Mesodermal cell (in vitro differentiated cells): ENCODE results near the gene A2ML1.
"Not testable (repeated sequence)": the region's sequence is repeated elsewhere in the genome, so short reads cannot be mapped to it uniquely, and the experiment has no call there.

ENCODE experiments used
- H3K27ac ChIP-seq: 2 replicates; pipeline ENCODE4 v1.7.0; 2013; ENCODE audit warnings: mild to moderate bottlenecking, low read depth, low read length, moderate library complexity; ENCODE audit not compliant: severe bottlenecking
- H3K36me3 ChIP-seq: 2 replicates; pipeline ENCODE4 v1.7.1; 2013; ENCODE audit warnings: mild to moderate bottlenecking, low read length, moderate library complexity; ENCODE audit not compliant: control insufficient read depth, insufficient read depth
- H3K4me1 ChIP-seq: one replicate; pipeline ENCODE4 v1.7.1; 2013; ENCODE audit warnings: mild to moderate bottlenecking, low read length; ENCODE audit not compliant: insufficient read depth, control insufficient read depth, poor library complexity, severe bottlenecking
- H3K4me3 ChIP-seq: 2 replicates; pipeline ENCODE4 v1.7.0; 2013; ENCODE audit warnings: low read length, control low read depth, mild to moderate bottlenecking; ENCODE audit not compliant: insufficient read depth, poor library complexity, severe bottlenecking; ENCODE audit errors: extremely low read depth
- H3K9me3 ChIP-seq: 2 replicates; pipeline ENCODE4 v1.7.1; 2013; ENCODE audit warnings: mild to moderate bottlenecking, low read length, moderate library complexity; ENCODE audit not compliant: control insufficient read depth
- WGBS, 2 experiments: methylation state at CpG; one replicate each; pipeline ENCODE4 v1.1.5; 2013; ENCODE audit warnings: missing lambda C conversion rate in 2 of 2; ENCODE audit not compliant: insufficient coverage in 2 of 2; 5-methylcytosine and 5-hydroxymethylcytosine counted together

A2ML1 gene

DNA sequence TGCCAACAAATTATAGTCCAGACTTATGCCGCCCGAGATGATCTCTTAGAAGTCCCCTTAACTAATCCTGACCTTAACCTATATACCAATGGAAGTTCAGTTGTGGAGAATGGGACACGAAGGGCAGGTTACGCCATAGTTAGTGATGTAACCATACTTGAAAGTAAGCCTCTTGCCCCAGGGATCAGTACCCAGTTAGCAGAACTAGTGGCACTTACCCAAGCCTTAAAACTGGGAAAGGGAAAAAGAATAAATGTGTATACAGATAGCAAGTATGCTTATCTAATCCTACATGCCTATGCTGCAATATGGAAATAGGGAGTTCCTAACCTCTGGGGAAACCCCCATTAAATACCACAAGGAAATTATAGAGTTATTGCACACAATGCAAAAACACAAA, 29.2 kb upstream of the A2ML1 start:
- H3K36me3 ChIP-seq = peaks cover 35% of the 10 kb centered on the region
- WGBS, 2 experiments = no CpG with 5 or more reads among the region's 4 CpGs
- not testable (repeated sequence) for H3K9me3 ChIP-seq, H3K4me1 ChIP-seq, H3K27ac ChIP-seq, H3K4me3 ChIP-seq

DNA sequence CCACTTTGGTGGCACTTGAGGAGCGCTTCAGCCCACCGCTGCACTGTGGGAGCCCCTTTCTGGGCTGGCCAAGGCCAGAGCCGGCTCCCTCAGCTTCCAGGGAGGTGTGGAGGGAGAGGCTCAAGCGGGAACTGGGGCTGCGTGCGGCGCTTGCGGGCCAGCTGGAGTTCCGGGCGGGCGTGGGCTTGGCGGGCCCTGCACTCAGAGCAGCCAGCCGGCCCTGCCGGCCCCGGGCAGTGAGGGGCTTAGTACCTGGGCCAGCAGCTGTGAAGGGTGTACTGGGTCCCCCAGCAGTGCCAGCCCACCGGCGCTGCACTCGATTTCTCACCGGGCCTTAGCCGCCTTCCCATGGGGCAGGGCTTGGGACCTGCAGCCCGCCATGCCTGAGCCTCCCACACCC, 27.8 kb upstream of the A2ML1 start:
- H3K4me3 ChIP-seq, H3K9me3 ChIP-seq, H3K27ac ChIP-seq, H3K4me1 ChIP-seq: not testable (repeated sequence)
- WGBS, 2 experiments = 99% methylated on average over 16 to 18 of the region's 21 CpGs
- peaks cover 35% of the 10 kb centered on the region for H3K36me3 ChIP-seq

DNA sequence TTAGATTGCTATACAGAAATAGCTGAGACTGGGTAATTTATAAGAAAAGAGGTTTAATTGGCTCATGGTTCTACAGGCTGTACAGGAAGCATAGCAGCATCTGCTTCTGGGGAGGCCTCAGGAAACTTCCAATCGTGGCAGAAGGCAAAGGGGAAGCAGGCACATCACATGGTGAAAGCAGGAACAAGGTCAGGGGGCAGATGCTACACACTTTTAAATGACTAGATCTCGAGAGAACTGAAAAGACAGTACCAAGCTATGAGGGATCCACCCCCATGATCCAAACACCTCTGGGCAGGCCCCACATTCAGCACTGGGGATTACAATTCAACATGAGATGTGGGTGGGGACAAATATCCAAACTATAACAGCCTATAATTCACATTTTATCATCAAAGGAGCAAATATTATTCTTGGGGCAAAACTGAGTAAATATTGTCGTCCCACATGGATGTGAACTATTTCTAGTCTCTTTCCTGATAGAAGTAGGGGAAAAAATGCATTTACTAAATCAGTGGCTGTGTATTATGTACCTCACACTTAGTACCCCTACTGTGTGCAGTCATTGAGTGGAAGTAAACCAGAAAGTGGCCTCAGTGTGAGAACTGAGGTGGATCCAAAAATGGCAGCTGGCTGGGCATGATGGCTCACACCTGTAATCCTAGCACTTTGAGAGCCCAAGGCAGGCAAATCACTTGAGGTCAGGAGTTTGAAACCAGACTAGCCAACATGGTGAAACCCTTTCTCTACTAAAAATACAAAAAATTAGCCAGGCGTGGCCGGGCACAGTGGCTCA, 25.4 kb upstream of the A2ML1 start:
- H3K36me3 ChIP-seq = peaks cover 25% of the 10 kb centered on the region
- no peak overlapping the region for H3K4me3 ChIP-seq
- WGBS, 2 experiments = 96 to 100% methylated on average over 2 to 3 of the region's 5 CpGs
- no peaks in the 10 kb centered on the region for H3K9me3 ChIP-seq
- H3K4me1 ChIP-seq = no peaks in the 10 kb centered on the region
- no peak overlapping the region for H3K27ac ChIP-seq

DNA sequence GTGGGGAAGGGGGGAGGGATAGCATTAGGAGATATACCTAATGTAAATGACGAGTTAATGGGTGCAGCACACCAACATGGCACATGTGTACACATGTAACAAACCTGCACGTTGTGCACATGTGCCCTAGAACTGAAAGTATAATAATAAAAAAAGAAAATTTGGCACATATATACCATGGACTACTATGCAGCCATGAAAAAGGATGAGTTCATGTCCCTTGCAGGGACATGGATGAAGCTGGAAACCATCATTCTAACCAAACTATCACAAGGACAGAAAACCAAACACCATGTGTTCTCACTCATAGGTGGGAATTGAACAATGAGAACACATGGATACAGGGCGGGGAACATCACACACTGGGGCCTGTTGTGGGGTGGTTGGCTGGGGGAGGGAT, 21.2 kb upstream of the A2ML1 start:
- H3K4me1 ChIP-seq, H3K27ac ChIP-seq, H3K36me3 ChIP-seq, H3K9me3 ChIP-seq, H3K4me3 ChIP-seq: not testable (repeated sequence)
- WGBS, 2 experiments = no CpG with 5 or more reads among the region's 3 CpGs

DNA sequence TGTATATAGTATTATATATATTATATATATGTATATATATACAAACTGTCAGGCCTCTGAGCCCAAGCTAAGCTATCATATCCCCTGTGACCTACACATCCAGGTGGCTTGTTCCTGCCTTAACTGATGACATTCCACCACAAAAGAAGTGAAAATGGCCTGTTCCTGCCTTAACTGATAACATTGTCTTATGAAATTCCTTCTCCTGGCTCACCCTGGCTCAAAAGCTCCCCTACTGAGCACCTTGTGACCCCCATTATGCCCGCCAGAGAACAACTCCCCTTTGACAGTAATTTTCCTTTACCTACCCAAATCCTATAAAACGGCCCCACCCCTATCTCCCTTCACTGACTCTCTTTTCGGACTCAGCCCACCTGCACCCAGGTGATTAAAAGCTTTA, 17.6 kb upstream of the A2ML1 start:
- WGBS, 2 experiments = 63 to 75% methylated on average over 1 to 3 of the region's 3 CpGs
- H3K27ac ChIP-seq = not testable (repeated sequence)

DNA sequence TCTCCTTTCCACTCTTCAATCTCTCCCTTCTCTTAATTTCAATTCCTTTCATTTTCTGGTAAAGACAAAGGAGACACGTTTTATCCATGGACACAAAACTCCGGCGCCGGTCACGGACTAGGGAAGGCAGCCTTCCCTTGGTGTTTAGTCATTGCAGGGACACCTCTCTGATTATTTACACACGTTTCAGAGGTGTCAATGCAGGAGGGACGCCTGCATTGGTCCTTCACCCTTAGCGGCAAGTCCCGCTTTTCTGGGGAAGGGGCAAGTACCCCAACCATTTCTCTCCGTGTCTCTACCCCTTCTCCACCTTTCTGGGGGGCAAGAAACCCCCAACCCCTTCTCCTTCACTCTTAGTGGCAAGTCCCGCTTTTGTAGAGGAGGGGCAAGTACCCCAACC, 16.9 kb upstream of the A2ML1 start:
- H3K4me3 ChIP-seq, H3K9me3 ChIP-seq, H3K27ac ChIP-seq, H3K36me3 ChIP-seq, H3K4me1 ChIP-seq: not testable (repeated sequence)
- WGBS, 2 experiments = 87 to 88% methylated on average over 9 to 10 of the region's 11 CpGs

More for the DNA sequence above, 17.6 kb upstream of the A2ML1 start:
- H3K4me1 ChIP-seq, H3K36me3 ChIP-seq, H3K4me3 ChIP-seq, H3K9me3 ChIP-seq: not testable (repeated sequence)

DNA sequence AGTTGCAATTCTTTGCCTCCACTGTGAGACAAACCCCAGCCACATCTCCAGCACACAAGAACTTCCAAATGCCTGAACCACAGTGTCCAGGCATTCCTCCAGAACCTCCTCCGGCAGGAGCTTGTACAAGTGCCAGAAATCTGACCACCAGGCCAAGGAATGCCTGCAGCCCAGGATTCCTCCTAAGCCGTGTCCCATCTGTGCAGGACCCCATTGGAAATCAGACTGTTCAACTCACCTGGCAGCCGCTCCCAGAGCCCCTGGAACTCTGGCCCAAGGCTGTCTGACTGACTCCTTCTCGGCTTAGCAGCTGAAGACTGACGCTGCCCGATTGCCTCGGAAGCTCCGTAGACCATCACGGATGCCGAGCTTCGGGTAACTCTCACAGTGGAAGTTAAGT, 15.3 kb upstream of the A2ML1 start:
- not testable (repeated sequence) for H3K27ac ChIP-seq, H3K4me1 ChIP-seq, H3K36me3 ChIP-seq, H3K4me3 ChIP-seq, H3K9me3 ChIP-seq
- WGBS, 2 experiments = 95 to 98% methylated on average over 10 to 11 of the region's 11 CpGs

DNA sequence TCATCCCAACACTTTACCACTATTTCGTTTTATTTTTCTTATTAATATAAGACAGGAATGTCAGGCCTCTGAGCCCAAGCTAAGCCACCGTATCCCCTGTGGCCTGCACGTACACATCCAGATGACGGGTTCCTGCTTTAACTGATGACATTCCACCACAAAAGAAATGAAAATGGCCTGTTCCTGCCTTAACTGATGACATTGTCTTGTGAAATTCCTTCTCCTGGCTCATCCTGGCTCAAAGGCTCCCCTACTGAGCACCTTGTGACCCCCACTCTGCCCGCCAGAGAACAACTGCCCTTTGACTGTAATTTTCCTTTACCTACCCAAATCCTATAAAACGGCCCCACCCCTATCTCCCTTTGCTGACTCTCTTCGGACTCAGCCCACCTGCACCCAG, 12.3 kb upstream of the A2ML1 start:
- H3K4me1 ChIP-seq, H3K9me3 ChIP-seq, H3K27ac ChIP-seq, H3K36me3 ChIP-seq, H3K4me3 ChIP-seq: not testable (repeated sequence)
- 28 to 49% methylated on average over 5 of the region's 7 CpGs for WGBS, 2 experiments

DNA sequence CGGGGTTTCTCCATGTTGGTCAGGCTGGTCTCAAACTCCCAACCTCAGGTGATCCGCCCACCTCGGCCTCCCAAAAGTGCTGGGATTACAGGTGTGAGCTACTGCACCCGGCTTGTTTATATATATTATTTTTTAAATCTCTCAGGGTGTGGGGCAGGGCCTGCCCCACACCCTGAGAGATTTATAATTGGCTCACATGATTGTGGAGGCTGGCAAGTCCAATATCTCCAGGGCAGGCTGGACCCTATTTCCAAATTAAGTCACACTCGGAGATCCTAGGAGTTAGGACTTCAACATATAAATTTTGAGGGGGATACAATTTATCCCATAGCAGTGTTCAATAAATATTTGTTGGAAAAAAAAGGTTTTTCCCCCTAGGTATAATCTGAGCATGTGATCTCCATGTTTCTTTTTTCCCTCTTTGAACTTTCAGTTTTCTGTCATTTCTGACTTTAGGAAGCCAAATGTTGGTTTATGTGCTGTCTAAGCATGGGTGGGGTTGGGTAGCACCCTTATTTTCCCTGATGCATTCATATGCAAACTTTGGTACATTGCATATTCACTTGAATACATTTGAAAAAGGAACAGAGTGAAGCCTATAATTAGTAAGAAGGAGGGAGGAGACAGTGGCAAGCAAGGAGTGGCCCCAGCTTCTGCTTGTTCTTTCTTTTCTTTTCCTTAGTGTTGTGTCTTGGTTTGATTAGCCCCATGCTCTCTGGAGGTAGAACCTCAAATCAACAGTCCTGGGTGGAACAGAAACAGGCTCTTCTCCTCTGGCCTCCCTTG, 8.7 kb upstream of the A2ML1 start:
- Histone ChIP-seq H3K9me3 (no peaks in the 10 kb centered on the region), H3K4me1 (no peaks in the 10 kb centered on the region), H3K27ac (no peak overlapping the region), H3K36me3 (no peaks in the 10 kb centered on the region), H3K4me3 (no peak overlapping the region)
- 92% methylated on average over 2 of the region's 5 CpGs; no CpG with 5 or more reads in 1 of the 2 experiments for WGBS, 2 experiments

DNA sequence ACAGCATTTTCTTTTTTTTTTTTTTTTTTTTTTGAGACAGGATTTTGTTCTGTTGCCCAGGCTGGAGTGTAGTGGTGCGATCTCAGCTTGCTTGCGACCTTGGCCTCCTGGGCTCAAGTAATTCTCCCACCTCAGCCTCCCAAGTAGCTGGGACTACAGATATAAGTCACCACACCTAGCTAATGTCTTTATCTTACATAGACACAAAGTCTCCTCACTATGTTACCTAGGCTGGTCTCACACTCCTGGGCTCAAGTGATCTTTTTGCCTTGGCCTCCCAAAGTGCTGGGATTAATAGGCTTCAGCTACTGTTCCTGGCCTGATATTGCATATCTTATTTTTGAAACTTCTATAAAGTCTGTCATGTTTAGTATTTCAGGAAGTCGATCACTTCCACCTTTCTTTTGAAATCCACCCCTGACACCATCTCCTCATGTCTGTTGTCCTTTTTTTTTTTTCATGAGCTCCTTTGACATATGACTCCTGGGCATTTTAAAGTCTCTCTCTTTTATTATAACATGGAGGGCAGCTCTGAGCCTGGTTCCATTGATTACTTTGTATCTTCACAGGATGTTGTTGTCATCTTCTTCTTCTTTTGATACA, 5.9 kb upstream of the A2ML1 start:
- 86 to 100% methylated on average over 1 to 3 of the region's 3 CpGs for WGBS, 2 experiments
- Histone ChIP-seq H3K4me3 (no peak overlapping the region), H3K9me3 (no peaks in the 10 kb centered on the region), H3K36me3 (no peaks in the 10 kb centered on the region), H3K27ac (no peak overlapping the region), H3K4me1 (no peaks in the 10 kb centered on the region)

DNA sequence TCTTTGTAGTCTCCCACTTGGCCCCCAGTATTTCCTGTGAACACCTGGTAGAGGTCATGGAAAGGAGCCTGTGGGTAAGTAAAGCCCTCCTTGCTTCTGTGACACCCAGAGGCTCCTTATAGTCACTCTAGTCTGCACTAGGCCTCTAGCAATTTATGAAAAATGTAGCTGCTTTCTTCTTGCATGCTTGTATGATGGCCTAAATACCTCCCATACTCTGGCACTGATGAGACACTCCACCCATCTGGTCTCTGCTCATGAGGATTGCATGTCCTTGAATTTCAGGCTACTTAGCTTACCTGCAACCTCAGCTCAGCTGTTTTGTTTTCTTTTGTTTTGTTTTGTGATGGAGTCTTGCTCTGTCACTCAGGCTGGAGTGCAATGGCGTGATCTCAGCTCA, 4.6 kb upstream of the A2ML1 start:
- WGBS, 2 experiments = no CpG with 5 or more reads among the region's 1 CpG
- no peaks in the 10 kb centered on the region for H3K36me3 ChIP-seq
- no peak overlapping the region for H3K4me3 ChIP-seq
- no peaks in the 10 kb centered on the region for H3K9me3 ChIP-seq
- H3K4me1 ChIP-seq = no peaks in the 10 kb centered on the region
- no peak overlapping the region for H3K27ac ChIP-seq
